K562 (cell line): ENCODE results near the gene TMEM14C.

Source experiments
- ATF2 ChIP-seq: sonication (generic); formaldehyde crosslinking; IDR thresholded peaks from 2 replicates; pipeline ENCODE4 v1.8.1; 2022; ENCODE audit warnings: missing genetic modification reagents
- EP300 ChIP-seq: IDR thresholded peaks from 2 replicates; pipeline ENCODE4 v1.6.1; 2012; ENCODE audit warnings: low read length, improper control_type of control experiment
- FOXK1 ChIP-seq: sonication (generic); formaldehyde crosslinking; IDR thresholded peaks from 2 replicates; pipeline ENCODE4 v1.8.0; 2022; ENCODE audit warnings: missing genetic modification reagents, mild to moderate bottlenecking, borderline replicate concordance
- KLF10 ChIP-seq: fragments of 250-450 bp; sonication (Bioruptor Pico); IDR thresholded peaks from 2 replicates; pipeline ENCODE4 v1.6.1; 2021; ENCODE audit warnings: matching md5 sums
- POLR2AphosphoS5 ChIP-seq: IDR thresholded peaks from 2 replicates; pipeline ENCODE4 v1.6.1; 2011; ENCODE audit warnings: mild to moderate bottlenecking, low read depth, low read length, moderate library complexity; ENCODE audit not compliant: control insufficient read depth, insufficient read depth
- ZNF184 ChIP-seq: sonication (generic); formaldehyde crosslinking; IDR thresholded peaks from 2 replicates; pipeline ENCODE4 v1.5.0; 2020; ENCODE audit warnings: missing genetic modification reagents
- ZNF586 ChIP-seq: fragments of 450-650 bp; formaldehyde crosslinking; conservative IDR thresholded peaks from 2 replicates; pipeline ENCODE4 v1.4.0; 2020; ENCODE audit warnings: mild to moderate bottlenecking, moderate library complexity
- ZNF639 ChIP-seq, 2 experiments: fragments of 200-800 bp in 1 of 2; sonication (Bioruptor generic) in 1 of 2; sonication (generic) in 1 of 2; formaldehyde crosslinking in 1 of 2; IDR thresholded peaks in 1 of 2; conservative IDR thresholded peaks in 1 of 2; 2 replicates each; pipeline versions ENCODE4 v1.5.0 to v1.6.1; 2016 to 2020; ENCODE audit warnings: missing compliant biosample characterization in 1 of 2, missing genetic modification characterization in 1 of 2, missing genetic modification reagents in 1 of 2
- TF ChIP-seq, protein P1 (sequence below), 3 experiments: IDR thresholded peaks in 2 of 3; conservative IDR thresholded peaks in 1 of 3; 2 replicates each; pipeline ENCODE4 v1.5.1; 2011 to 2012; ENCODE audit warnings: low read length in 3 of 3, mild to moderate bottlenecking in 3 of 3, control low read depth in 2 of 3, improper control_type of control experiment in 1 of 3, inconsistent platforms in 1 of 3, low read depth in 1 of 3, mixed read lengths in 1 of 3, moderate library complexity in 1 of 3; ENCODE audit not compliant: insufficient read depth in 2 of 3
- TF ChIP-seq, protein P2 (sequence below): sonication (generic); formaldehyde crosslinking; IDR thresholded peaks from 2 replicates; pipeline ENCODE4 v1.5.0; 2020; ENCODE audit warnings: missing genetic modification reagents
- TF ChIP-seq, protein P3 (sequence below), 2 experiments: fragments of 450-650 bp in 1 of 2; sonication (generic) in 1 of 2; formaldehyde crosslinking in 1 of 2; IDR thresholded peaks in 1 of 2; conservative IDR thresholded peaks in 1 of 2; 2 replicates each; pipeline versions ENCODE4 v1.6.1 to v1.8.1; 2016 to 2023; ENCODE audit warnings: mild to moderate bottlenecking in 2 of 2, moderate library complexity in 2 of 2, inconsistent platforms in 1 of 2, missing genetic modification reagents in 1 of 2

GRCh38 chr6:10779076-10779475, 56.2 kb downstream of the TMEM14C start:
- TF ChIP-seq, protein P1, sequence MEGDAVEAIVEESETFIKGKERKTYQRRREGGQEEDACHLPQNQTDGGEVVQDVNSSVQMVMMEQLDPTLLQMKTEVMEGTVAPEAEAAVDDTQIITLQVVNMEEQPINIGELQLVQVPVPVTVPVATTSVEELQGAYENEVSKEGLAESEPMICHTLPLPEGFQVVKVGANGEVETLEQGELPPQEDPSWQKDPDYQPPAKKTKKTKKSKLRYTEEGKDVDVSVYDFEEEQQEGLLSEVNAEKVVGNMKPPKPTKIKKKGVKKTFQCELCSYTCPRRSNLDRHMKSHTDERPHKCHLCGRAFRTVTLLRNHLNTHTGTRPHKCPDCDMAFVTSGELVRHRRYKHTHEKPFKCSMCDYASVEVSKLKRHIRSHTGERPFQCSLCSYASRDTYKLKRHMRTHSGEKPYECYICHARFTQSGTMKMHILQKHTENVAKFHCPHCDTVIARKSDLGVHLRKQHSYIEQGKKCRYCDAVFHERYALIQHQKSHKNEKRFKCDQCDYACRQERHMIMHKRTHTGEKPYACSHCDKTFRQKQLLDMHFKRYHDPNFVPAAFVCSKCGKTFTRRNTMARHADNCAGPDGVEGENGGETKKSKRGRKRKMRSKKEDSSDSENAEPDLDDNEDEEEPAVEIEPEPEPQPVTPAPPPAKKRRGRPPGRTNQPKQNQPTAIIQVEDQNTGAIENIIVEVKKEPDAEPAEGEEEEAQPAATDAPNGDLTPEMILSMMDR (IDR thresholded peaks at IDR 0.05 in 2 of 3, conservative IDR thresholded peaks at IDR 0.05 in 1 of 3; ENCODE audit: insufficient read depth in 2 of 3, low read depth in 1 of 3, low read length in 3 of 3) = no peak
- TF ChIP-seq ATF2 (CRISPR knock-in tag) = no peak
- no peak for TF ChIP-seq KLF10 (CRISPR knock-in tag)
- TF ChIP-seq ZNF184 (CRISPR knock-in tag) = no peak
- no peak for TF ChIP-seq ZNF586
- no peak for TF ChIP-seq POLR2AphosphoS5
- TF ChIP-seq, protein P2, sequence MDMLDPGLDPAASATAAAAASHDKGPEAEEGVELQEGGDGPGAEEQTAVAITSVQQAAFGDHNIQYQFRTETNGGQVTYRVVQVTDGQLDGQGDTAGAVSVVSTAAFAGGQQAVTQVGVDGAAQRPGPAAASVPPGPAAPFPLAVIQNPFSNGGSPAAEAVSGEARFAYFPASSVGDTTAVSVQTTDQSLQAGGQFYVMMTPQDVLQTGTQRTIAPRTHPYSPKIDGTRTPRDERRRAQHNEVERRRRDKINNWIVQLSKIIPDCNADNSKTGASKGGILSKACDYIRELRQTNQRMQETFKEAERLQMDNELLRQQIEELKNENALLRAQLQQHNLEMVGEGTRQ (CRISPR knock-in tag) = no peak
- no peak for TF ChIP-seq FOXK1 (CRISPR knock-in tag)
- TF ChIP-seq, protein P3, sequence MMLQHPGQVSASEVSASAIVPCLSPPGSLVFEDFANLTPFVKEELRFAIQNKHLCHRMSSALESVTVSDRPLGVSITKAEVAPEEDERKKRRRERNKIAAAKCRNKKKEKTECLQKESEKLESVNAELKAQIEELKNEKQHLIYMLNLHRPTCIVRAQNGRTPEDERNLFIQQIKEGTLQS (IDR thresholded peaks at IDR 0.05) = no peak
- TF ChIP-seq, protein P3 (CRISPR knock-in tag; conservative IDR thresholded peaks at IDR 0.05) = no peak
- no peak for TF ChIP-seq EP300
- no peak for TF ChIP-seq ZNF639 (CRISPR knock-in tag; conservative IDR thresholded peaks at IDR 0.05 in 1 of 2, IDR thresholded peaks at IDR 0.05 in 1 of 2)
